ENCODE measurements around the gene SYNCRIP.
"Not testable (repeated sequence)": the region's sequence is repeated elsewhere in the genome, so short reads cannot be mapped to it uniquely, and the experiment has no call there.

The SYNCRIP gene

DNA sequence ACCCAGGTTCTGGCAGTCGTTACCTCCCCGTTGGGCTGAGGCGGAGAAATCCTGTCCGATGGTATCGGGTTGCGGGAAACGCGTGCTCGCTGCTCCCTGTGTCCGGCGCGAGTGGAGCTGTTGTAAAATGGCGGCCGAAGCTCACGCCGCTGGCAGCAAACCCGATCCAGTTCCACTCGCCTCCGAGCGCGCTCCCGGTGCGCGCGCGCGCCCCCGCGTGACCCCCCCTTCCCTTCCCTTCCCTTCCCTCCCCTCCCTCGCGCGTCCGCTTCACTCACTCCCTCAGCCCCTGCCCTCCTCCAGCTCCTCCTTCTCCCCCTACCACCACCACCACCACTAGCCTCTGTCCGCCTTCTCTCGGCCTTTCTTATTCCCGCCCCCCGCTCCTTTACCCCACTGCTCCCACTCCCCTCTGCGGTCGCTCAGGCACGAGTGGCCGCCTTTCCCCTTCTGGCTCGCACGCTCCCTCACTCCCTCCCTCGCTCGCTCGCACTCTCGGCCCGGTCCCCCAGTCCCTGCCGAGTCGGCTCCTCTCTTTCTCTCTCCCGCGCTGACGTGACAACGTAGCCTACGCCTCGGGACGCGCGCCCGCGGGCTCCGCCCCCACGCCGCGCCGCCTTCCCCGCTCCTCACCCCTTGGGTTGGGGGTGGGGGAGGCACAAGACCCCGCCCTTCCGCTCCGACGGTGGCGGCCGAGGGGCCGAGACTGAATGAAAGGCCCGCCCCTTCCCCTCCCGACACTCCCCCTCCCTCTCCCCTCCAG, at the start of gene SYNCRIP:
Gene SYNCRIP (minus strand): TSS at position 113 of the 763 bp plus-strand sequence. CDS start 1,447 bp downstream, outside the sequence.
- DNase-seq = peak; percentile 95
- in situ Hi-C loops (cut with HindIII; ENCODE audit: low pct_ligation_motif_present, low pct_unique_long_range_greater_than_20kb, low sequenced_read_pairs) = no loop called here

DNA sequence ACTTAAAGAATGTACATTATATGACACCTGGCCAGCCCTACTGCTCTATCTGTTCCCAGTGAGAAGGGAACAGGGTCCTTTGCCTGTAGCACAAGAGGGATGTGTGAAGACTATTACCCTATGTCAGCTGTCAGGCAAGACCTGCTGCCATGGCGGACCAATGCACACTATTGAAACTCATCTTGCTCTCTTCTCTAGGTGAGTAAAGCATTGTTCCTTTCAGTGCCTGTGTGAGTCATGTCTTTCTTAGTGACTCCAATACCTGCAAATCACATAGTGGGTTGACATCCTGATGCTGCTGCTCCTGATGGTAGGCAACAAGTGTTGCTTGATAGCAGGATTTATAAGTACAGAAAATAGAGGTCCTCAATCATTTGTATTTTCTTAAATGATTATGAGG, 48.8 kb upstream of the SYNCRIP start:
- in situ Hi-C loops (cut with HindIII; ENCODE audit: low pct_ligation_motif_present, low pct_unique_long_range_greater_than_20kb, low sequenced_read_pairs) = no loop called here
- DNase-seq = no peak

DNA sequence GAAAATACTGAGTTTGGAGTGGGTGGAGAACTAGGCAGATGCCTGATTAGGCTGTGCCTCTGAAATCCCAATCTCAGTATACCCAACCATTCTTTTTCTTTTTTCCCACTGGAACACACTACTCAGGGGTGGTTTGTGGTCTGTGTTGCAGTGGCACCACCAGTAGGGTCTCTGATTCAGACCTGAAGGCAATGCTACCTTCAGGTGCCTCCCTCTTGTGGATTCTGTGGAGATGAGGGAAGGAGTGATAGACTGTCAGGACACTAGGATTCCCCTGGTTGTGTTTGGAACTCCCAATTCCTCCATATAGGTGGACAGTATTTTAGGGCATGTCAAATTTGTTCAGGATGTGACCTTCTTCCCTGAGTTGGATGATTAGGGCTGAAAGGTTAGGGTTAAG, 47.4 kb upstream of the SYNCRIP start:
- DNase-seq = no peak
- in situ Hi-C loops (cut with HindIII; ENCODE audit: low pct_ligation_motif_present, low pct_unique_long_range_greater_than_20kb, low sequenced_read_pairs) = no loop called here

DNA sequence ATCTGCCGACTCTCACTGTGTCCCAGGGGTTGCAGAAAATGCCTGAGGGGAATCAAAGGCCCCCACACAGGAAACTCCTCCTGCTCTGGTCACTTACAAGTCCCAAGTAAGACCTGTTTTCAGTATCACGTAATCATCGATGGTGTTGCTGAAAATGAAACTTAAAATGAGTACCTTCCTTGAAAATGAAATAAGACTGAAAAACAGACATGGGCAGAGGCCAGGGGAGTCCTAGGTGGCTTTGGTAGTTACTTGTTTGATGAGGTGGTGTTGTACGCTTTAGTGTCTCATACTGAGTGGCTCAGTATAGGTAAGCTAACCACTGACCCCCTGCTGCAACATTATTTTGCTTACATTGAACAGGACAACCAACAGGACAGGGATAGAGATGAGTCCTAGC, 43.0 kb upstream of the SYNCRIP start:
- DNase-seq = no peak
- in situ Hi-C loops (cut with HindIII; ENCODE audit: low pct_ligation_motif_present, low pct_unique_long_range_greater_than_20kb, low sequenced_read_pairs) = no loop called here

DNA sequence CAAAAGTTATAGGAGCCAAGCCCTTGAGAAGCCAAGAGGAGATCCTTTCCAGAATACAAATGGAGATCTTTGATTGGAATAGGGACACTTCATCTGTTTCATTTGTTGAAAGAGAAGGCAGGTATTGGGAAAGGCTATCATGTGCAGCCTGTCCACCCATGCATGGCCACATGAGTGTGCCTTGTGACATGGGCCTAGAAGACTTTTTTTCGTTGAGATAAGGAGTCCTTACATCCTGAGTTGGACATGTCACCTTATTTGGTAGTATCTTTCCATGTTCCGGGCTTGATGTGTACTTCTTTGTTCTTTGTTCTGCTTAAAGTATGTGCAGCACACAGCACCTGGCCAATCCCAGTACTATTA, 42.1 kb upstream of the SYNCRIP start:
- DNase-seq = no peak
- in situ Hi-C loops (cut with HindIII; ENCODE audit: low pct_ligation_motif_present, low pct_unique_long_range_greater_than_20kb, low sequenced_read_pairs) = no loop called here

DNA sequence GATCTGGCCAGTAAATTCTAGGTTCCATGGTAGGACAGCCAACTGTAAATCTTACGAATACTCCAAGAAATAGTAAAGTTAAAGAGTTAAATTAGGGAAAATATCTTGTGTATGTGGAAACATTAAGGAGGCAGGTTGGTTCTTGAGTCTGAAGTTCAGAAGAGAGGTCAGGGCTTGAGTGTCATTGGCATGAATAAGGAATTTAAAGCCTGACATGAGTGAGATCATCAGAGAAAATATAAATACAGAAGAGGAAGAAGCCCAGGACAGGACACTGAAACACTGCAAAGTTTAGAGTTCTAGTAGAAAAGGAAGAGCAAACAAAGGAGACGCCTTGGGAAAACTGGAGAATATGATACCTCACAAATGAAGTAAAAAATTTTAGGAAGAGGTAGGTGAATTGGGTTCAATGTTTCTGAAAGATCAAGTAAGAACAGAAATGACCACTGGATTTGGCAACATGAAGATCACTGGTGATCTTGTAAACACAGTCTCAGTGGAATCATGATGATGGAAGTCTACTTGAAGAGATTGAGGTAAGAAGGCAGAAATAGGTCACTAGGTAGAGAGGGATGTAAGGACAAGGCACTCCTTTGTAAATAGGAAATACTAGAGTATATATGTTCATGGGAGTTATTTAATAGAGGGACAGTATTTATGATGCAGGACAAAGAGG, 41.6 kb upstream of the SYNCRIP start:
- no peak for DNase-seq
- in situ Hi-C loops (cut with HindIII; ENCODE audit: low pct_ligation_motif_present, low pct_unique_long_range_greater_than_20kb, low sequenced_read_pairs) = no loop called here

DNA sequence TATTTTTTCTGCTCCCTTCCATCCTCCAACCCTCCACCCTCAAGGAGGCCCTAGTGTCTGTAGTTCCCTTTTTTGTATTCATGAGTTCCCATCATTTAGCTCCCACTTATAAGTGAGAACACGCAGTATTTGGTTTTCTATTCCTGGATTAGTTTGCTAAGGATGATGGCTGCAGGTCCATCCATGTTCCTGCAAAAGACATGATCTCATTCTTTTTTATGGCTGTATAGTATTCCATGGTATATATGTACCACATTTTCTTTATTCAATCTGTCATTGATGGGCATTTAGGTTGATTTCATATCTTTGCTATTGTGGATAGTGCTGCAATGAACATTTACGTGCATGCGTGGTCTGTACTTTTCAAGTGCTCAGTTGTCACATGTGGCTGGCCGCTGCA, 39.2 kb upstream of the SYNCRIP start:
- DNase-seq; in situ Hi-C loops (cut with HindIII; ENCODE audit: low pct_ligation_motif_present, low pct_unique_long_range_greater_than_20kb, low sequenced_read_pairs): not testable (repeated sequence)

DNA sequence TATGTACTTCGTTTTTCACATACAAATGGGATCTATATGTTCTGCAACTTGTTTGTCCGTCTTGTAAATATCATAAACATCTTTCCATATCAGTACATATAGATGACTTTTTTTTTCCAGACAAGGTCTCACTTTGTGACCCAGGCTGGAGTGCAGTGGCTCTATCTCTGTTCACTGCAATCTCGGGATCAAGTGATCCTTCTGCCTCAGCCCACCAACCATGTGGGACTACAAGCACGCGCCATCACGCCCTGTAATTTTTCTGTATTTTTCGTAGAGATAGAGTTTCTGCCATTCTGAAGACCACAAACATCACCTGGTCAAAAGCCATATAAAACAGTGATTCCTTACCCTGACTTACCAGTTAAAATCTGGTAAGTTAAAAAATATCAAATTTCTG, 37.7 kb upstream of the SYNCRIP start:
- in situ Hi-C loops (cut with HindIII; ENCODE audit: low pct_ligation_motif_present, low pct_unique_long_range_greater_than_20kb, low sequenced_read_pairs) = no loop called here
- DNase-seq = no peak

DNA sequence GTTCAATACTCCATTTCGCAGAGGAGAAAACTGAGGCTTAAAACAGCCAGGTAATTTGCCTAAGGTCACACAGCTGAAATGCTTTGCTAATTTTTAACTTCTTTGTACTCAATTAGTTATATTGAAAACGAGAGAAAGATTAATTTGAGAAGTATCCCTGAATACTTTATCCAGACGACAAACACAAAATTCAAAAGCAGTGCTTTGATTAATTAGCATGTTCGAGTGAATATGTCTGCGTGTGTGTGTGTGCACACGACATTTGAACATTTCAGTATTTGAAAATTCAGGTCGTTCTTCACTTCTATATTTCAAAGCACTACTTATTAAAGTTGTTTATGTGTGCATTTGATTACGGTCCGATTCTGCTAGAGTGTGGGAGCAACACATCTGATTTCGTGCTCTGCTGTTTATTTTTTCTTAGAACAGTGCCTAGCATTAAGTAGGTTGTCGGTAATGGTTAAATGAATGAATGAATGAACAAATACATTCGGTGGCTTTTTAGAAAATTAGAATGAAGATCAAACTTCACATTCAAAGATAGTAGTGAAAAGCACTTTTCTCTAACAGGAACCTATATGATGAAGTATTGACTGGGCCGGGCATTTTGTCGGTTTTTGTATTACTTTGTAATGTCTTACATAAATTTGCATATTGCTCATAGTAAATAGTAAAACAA, 36.9 kb upstream of the SYNCRIP start:
- DNase-seq = no peak
- in situ Hi-C loops (cut with HindIII; ENCODE audit: low pct_ligation_motif_present, low pct_unique_long_range_greater_than_20kb, low sequenced_read_pairs) = no loop called here

DNA sequence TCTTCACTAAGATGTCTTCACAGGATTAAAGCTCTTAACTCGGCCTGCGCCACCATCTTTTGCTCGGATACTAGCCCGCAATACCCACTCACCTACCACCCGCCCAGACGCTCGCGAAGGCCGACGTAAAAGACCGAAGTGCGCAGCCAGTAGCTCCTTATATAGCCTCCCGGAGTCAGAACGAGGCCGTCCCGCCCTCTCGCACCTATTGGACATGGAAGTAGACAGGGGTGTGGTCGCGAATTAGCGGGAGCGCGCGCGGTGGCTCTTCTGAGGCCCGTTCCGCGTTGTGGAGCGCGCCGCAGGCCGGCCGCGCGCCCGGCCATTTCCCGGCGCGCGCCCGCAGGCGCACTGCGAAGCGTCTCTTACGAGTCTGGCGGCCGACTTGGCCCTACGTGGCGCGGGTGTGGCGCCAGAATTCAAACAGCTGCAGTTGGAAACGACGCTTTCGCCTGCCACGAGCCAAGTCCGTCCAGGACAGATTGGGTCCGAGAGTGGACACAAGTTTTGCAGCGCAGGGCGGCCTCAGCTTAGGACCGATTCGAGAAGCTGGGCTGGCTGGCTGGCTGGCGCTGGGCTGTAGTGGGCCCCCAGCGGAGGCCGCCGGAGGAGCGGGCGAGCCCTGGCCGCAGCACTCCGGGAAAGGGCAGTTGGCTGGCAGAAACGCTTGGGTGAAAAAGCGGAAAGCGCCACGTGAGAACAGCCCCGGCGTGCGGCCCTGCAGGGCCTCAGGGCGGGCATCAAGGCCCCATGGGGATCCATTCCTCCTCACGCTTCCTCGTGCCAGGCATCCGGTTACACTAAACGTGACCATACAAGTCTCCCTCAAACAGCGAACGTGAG, 36.1 kb upstream of the SYNCRIP start:
- in situ Hi-C loops (cut with HindIII; ENCODE audit: low pct_ligation_motif_present, low pct_unique_long_range_greater_than_20kb, low sequenced_read_pairs) = no loop called here
- DNase-seq = peak; percentile 96

DNA sequence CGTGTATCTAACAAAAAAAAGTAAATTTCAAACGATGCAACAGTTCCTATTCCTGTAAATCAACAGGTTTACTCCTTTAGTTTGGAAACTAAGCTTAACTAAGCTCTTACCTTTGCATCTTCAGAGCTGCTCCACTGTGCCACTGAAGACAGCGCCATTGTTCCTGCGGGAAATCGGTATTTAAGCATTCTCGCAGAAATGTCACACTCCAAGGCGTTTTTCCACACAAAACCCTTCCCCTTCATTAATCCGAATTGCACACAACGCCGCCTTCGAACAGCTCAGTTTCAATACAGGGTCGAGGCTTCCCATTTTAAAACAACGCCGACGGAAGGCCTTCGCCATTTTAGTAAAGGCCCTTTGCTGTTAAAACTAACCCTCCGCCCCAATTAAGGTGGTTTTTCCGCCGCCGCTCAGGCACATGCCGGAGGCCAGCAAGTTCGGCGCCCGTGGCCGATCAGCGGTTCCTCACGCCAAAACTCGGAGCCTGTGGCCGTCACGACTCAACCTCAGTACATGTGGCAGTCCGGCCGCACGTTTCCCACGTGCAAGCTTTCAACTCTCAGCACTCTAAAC, 35.4 kb upstream of the SYNCRIP start:
- DNase-seq = no peak
- in situ Hi-C loops (cut with HindIII; ENCODE audit: low pct_ligation_motif_present, low pct_unique_long_range_greater_than_20kb, low sequenced_read_pairs) = no loop called here

DNA sequence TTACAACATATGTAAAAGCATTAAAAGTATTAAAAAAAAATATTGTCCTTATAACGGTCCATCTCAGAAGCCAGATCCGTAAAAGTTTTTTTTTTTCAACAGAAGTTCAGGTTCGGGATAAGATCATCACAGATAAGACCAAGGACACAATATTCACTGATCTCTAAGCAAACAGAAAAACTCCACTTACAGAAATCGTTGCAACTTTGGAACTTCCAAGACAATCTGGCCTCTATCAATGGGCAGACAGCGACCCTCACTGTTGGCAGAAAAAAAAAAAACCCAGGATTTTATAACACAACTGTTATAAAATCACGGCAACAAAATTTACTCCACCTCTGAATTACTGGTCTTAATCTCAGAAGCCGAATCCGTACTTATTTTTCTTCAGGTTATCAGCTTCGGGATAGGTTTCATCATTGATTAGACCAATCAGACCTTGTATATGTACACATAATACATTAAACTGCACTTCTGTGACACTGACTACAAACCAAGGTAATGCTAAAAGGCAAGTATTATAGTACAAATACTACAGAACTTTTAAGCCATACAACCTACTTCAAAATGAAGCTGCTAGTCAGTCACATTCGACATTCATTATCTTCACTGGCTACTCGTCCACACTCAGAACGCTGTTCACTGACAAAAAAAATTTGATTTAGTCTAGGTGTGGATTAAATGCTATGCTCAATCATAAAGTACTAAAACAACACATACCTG, 34.7 kb upstream of the SYNCRIP start:
- in situ Hi-C loops (cut with HindIII; ENCODE audit: low pct_ligation_motif_present, low pct_unique_long_range_greater_than_20kb, low sequenced_read_pairs) = no loop called here
- DNase-seq = no peak

DNA sequence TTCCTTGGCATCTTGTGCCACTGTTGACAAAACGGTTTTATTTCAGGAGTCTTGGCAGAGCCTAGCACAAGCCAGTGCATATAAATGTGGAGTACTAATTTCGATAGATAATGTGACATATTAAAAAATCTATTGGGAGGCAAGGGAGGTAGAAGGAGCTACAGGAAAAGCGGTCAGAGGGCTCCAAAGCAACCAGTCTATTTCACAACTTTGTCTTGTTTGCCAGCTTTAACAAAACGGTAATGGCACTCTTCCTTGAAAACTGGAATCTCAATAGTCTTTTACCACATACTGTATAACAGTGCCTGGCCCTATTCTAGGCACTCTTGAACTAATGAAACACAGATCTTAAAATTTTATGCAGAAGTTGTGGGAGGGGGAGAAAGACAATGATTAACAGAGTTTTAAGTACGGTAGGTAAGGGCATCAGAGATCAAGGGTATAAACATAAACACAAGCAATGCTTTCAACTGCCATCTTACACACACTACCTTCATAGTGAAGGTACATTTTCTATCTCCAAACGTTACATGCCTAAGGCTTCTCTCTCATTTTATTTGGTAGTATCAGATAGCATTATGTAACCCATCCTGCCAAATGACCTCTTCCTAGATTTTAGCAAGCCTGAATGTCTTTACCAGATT, 33.5 kb upstream of the SYNCRIP start:
- DNase-seq = no peak
- in situ Hi-C loops (cut with HindIII; ENCODE audit: low pct_ligation_motif_present, low pct_unique_long_range_greater_than_20kb, low sequenced_read_pairs) = no loop called here

DNA sequence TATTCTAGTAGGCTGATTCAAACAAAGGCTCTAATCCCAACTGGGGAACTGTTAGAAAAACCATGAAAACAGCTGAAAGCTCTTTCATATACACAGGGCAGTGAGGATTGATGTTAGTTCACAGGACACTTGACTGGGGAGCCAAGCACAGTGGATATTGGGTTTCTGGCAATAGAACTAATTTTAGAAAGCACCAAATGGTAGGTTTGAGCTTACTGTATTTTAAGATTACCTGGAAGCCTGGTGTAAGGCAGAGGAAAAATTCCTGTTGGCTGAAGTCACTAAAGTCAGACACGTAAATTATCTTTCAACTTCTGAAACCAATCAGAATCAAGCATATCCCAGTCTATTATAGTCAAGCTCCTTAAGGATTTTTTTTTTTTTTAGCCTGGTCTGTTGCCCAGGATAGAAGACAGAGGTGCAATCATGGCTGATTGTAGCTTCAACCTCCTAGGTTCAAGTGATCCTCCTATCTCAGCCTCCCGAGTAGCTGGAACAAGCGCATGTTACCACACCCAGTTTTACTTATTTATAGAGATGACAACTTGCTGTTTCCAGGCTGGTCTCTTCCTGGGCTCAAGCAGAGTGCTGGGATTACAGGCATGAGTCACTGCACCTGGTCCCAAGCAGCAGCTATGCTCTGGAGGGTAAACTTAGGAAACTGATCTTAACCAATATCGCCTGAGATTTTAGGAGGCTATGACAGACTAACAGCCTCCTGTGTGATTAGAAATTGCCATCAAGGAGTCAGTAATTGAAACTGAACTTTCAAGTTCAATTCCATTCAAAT, 32.5 kb upstream of the SYNCRIP start:
- peak; percentile 59 for DNase-seq
- in situ Hi-C loops (cut with HindIII; ENCODE audit: low pct_ligation_motif_present, low pct_unique_long_range_greater_than_20kb, low sequenced_read_pairs) = no loop called here

DNA sequence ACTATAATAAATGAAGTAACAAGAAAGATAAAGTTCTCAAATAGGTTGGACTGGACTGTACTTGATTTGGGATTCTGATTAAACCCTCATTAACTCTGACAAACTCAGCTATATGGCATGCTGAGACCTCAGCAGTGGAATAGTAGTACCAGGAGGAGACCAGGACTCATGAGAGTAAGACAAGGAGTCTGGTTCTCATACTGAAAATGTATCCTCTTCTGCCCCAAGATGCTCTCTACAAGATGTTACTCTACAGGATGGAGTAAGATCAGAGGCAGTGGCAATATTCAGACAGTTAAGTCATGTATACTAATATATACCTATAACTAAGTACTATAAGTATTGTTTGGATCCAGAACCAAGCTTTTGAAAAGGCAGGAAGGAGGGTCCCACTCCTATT, 31.9 kb upstream of the SYNCRIP start:
- no peak for DNase-seq
- in situ Hi-C loops (cut with HindIII; ENCODE audit: low pct_ligation_motif_present, low pct_unique_long_range_greater_than_20kb, low sequenced_read_pairs) = no loop called here

DNA sequence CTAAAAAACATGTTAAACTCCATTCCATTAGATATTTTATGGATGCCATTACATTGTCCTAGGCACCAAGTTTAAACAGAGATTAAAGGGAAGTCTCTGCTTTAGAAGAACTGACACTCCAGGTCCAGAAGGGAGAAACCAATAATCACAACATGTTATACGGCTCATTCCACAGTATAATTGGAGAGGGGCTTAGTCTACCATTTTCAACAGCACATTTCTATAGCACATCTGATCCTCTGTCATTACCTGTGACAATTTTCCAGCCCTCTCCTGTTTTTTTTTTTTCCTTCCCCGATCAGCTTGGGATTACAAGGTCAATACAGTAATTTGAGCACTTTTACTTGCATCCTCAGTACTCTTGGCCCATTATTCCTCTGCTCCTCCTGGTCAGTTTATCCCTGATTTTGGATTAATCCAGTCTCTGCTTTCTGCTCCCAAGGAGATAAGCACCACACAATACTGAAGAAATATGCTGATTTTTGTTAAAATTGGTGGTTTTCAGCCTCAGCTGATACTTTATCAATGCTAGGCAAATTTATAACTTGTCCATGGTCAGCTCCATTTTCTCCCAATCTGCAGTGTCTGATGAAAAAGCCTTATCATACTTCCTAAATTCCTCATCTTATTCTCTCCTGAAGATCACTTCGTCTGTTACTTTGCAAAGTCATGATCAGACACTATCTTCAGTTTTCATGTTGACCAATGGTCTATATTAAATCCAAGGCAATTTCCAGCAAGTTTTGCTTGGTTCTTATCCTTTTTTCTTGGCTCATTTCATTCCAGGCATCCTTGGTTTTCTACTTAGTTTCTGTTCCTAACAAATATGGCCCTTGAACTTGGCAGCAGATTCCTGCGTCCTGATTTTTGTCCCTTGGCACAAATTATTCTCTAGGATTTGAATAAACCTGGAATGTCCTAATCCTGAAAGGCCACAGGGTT, 30.8 kb upstream of the SYNCRIP start:
- in situ Hi-C loops (cut with HindIII; ENCODE audit: low pct_ligation_motif_present, low pct_unique_long_range_greater_than_20kb, low sequenced_read_pairs) = no loop called here
- DNase-seq = no peak
